ENCODE data around the gene FOXB1. TPM values are rescaled to one million over a fixed set of nuclear protein-coding genes. Genes with fewer than 3 reads are reported as not detected.
A peak's percentile ranks its signal among the peaks of the same experiment; 100 is the strongest.

FOXB1 gene
- total and polyA plus RNA-seq, 9 of the 15 experiments (the other 6 are each of a cell fraction or from before 2014, with no cell fraction given), result not detected

DNA sequence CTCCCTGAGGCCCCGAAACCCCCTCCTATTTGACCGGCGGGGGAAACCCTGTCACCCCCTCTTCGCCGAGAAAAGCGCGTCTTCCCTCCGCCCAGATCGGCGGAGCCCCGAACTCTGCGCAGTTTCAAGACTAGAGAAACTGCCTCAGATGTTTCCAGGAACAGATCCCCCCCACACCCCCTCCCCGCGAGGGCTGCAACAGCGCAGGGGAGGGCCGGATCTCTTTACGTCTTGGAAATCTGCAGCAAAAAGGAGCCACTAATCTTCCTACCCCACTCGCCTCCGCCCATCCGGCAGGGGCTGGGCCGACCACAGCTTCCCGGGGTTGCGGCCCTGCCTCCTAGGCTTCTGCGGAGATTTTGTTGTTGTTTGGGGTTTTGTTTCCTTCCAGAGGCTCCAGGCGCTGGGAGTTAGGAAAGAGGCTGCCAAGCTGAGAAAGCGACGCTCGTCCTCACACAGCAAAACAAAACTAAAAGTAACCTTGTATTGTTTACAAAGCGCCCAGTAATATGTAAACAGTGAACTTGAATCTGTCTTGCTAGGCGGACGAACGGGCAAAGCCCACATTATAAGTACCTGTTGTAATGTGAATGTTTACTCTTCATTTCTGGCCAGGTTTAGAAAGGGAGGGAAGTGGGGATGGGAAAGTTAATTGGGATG, 2.2 kb downstream of the FOXB1 start:
- Histone ChIP-seq H4K20me1 (replicated peaks; ENCODE audit: control insufficient read depth, insufficient read depth, low read length) (no peaks in the 10 kb centered on the region), H3K79me2 (ENCODE audit: control insufficient read depth, insufficient read depth, low read length) (no peaks in the 10 kb centered on the region), H3K9me3 (replicated peaks; ENCODE audit: control insufficient read depth, insufficient read depth, low read depth, low read length) (no peaks in the 10 kb centered on the region), H3K27me3 (ENCODE audit: control insufficient read depth in 2 of 2, insufficient read depth in 2 of 2, low read length in 2 of 2) (peaks cover 8 to 27% of the 10 kb centered on the region in 2 experiments; a peak in 4 of 5 replicates), H3K4me2 (ENCODE audit: insufficient read depth, low read length) (peak overlapping the region; percentile 33; the same call in 1 of the 2 replicates), H3K27ac (ENCODE audit: extremely low read depth, low read depth, low read length) (no peak overlapping the region), H3K9me1 (ENCODE audit: control insufficient read depth, insufficient read depth, low read length) (no peaks in the 10 kb centered on the region), H2AFZ (ENCODE audit: low read depth, low read length) (peak overlapping the region; percentile 65), H3K36me3 (ENCODE audit: control insufficient read depth, insufficient read depth, low read length) (no peaks in the 10 kb centered on the region), H3K9ac (ENCODE audit: insufficient read depth in 1 of 2, low read depth in 2 of 2, low read length in 2 of 2) (peak overlapping the region in 1 of 2 experiments; percentile 28; a peak in 1 of 4 replicates), H3K4me3 (0 out of 2 replicates have a peak overlapping the region, but pooled peaks have one; percentile 11), H3K4me1 (replicated peaks in 1 of 2; ENCODE audit: control insufficient read depth in 2 of 2, insufficient read depth in 2 of 2, low read length in 2 of 2) (peaks cover 0 to 12% of the 10 kb centered on the region in 2 experiments; a peak in 2 of 5 replicates)
- POLR2A ChIA-PET, result no interaction called here
- DNase-seq (ENCODE audit: extremely low read depth in 1 of 4, low spot score in 3 of 4), result peak; percentile 26 to 56 (median 46)
- intact Hi-C loops (cut with micrococcal nuclease) (no loop called here), in situ Hi-C loops (cut with MboI) (no loop called here)
- ATAC-seq, result peak; percentile 99
- whole genome bisulfite sequencing (ENCODE audit: insufficient coverage, low coverage, missing lambda C conversion rate), result 1% methylated on average over 24 of the region's 32 CpGs
- CTCF ChIA-PET (ENCODE audit: low intra/inter-chr PET ratio), result interaction anchor here (0.6 to 0.7 kb wide), 2 partner anchors 298 to 515 kb away, joined by 3 to 7 read pairs; no protein-coding TSS in a partner anchor
- no TSS peak for BruUV-seq (replicated peaks)
- no peak for FAIRE-seq
- TF ChIP-seq RAD21 (CRISPR knock-in tag; conservative IDR thresholded peaks at IDR 0.05 in 1 of 2, IDR thresholded peaks at IDR 0.05 in 1 of 2), result 0 out of 4 replicates have a peak, but pooled peaks of 1 of the 2 experiments have one; percentile 9
- TF ChIP-seq MAZ (CRISPR knock-in tag; conservative IDR thresholded peaks at IDR 0.05 in 1 of 2, IDR thresholded peaks at IDR 0.05 in 1 of 2), result peak; percentile 52 to 92; a peak in 2 of 4 replicates
- TF ChIP-seq POLR2H (tag; IDR thresholded peaks at IDR 0.05; ENCODE audit: low read depth), result peak; percentile 7; the same call in 1 of the 2 replicates
- TF ChIP-seq, protein P1, sequence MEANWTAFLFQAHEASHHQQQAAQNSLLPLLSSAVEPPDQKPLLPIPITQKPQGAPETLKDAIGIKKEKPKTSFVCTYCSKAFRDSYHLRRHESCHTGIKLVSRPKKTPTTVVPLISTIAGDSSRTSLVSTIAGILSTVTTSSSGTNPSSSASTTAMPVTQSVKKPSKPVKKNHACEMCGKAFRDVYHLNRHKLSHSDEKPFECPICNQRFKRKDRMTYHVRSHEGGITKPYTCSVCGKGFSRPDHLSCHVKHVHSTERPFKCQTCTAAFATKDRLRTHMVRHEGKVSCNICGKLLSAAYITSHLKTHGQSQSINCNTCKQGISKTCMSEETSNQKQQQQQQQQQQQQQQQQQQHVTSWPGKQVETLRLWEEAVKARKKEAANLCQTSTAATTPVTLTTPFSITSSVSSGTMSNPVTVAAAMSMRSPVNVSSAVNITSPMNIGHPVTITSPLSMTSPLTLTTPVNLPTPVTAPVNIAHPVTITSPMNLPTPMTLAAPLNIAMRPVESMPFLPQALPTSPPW (CRISPR knock-in tag; IDR thresholded peaks at IDR 0.05), result peak; percentile 97
- 0 out of 2 replicates have a peak, but pooled peaks have one; percentile 39 for TF ChIP-seq KLF1 (tag; IDR thresholded peaks at IDR 0.05)
- TF ChIP-seq GATA2 (CRISPR knock-in tag; IDR thresholded peaks at IDR 0.05), result no peak
- peak; percentile 38; the same call in 1 of the 2 replicates for TF ChIP-seq CXXC5 (CRISPR knock-in tag; IDR thresholded peaks at IDR 0.05)
- TF ChIP-seq, protein P2, sequence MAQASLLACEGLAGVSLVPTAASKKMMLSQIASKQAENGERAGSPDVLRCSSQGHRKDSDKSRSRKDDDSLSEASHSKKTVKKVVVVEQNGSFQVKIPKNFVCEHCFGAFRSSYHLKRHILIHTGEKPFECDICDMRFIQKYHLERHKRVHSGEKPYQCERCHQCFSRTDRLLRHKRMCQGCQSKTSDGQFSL (CRISPR knock-in tag; IDR thresholded peaks at IDR 0.05), result peak; percentile 26; the same call in 1 of the 2 replicates
- TF ChIP-seq, protein P2 (tag; IDR thresholded peaks at IDR 0.05), result peak in 1 of 2 experiments; percentile 69; a peak in 1 of 4 replicates
- TF ChIP-seq HNRNPLL (IDR thresholded peaks at IDR 0.05; ENCODE audit: low read depth, low read length, poor library complexity, severe bottlenecking), result peak; percentile 41
- 0 out of 4 replicates have a peak, but pooled peaks of 1 of the 2 experiments have one; percentile 39 for TF ChIP-seq RCOR1 (IDR thresholded peaks at IDR 0.05; ENCODE audit: borderline replicate concordance in 1 of 2, low read depth in 2 of 2, low read length in 2 of 2)
- 0 out of 2 replicates have a peak, but pooled peaks have one; percentile 13 for TF ChIP-seq CBFA2T3 (IDR thresholded peaks at IDR 0.05)
- no peak for TF ChIP-seq ZNF780A (CRISPR knock-in tag; IDR thresholded peaks at IDR 0.05)
- no peak for TF ChIP-seq IFI16 (CRISPR knock-in tag; IDR thresholded peaks at IDR 0.05)
- TF ChIP-seq RFX1 (IDR thresholded peaks at IDR 0.05), result no peak
- no peak for TF ChIP-seq ZNF316 (IDR thresholded peaks at IDR 0.05)
- TF ChIP-seq FOXA3 (CRISPR knock-in tag; conservative IDR thresholded peaks at IDR 0.05 in 1 of 2, IDR thresholded peaks at IDR 0.05 in 1 of 2), result 0 out of 4 replicates have a peak, but pooled peaks of 1 of the 2 experiments have one; percentile 23
- peak; percentile 58 for TF ChIP-seq GABPA (tag; conservative IDR thresholded peaks at IDR 0.05; ENCODE audit: low read depth)
- peak in 1 of 2 experiments; percentile 20; a peak in 1 of 4 replicates for TF ChIP-seq NRF1 (conservative IDR thresholded peaks at IDR 0.05 in 1 of 2, IDR thresholded peaks at IDR 0.05 in 1 of 2)
